Mucosa of descending colon (tissue), 3 donors: Measurements from ENCODE around the gene ABCC6. TPM values are rescaled to one million over a fixed set of nuclear protein-coding genes. Genes with fewer than 3 reads are reported as not detected.

Source experiments
- ATAC-seq: fragments of 200-7000 bp; cut with Tn5 transposase; one replicate; pipeline ENCODE4 v1.9.1; 2020; ENCODE audit warnings: mild to moderate bottlenecking, moderate library complexity
- DNase-seq, 3 donors: peaks; one replicate each; pipeline ENCODE4 v3.0.0-alpha.2; 2020
- H3K36me3 ChIP-seq: fragments of 200-600 bp; one replicate; pipeline ENCODE4 v1.8.0; 2021; ENCODE audit warnings: low read depth, mild to moderate bottlenecking
- H3K4me1 ChIP-seq: fragments of 200-600 bp; one replicate; pipeline ENCODE4 v1.8.0; 2021; ENCODE audit warnings: low read depth, mild to moderate bottlenecking
- H3K4me3 ChIP-seq: fragments of 200-600 bp; one replicate; pipeline ENCODE4 v1.8.0; 2021; ENCODE audit warnings: mild to moderate bottlenecking
- H3K9me3 ChIP-seq: fragments of 200-600 bp; one replicate; pipeline ENCODE4 v1.8.0; 2021; ENCODE audit warnings: mild to moderate bottlenecking
- CTCF ChIP-seq: fragments of 200-600 bp; IDR thresholded peaks from one replicate; pipeline ENCODE4 v1.8.0; 2022; ENCODE audit warnings: antibody characterized with exemption, mild to moderate bottlenecking
- intact Hi-C, 2 donors: fragments of 100-400 bp; cut with DNase I in 1 of 2; cut with micrococcal nuclease in 1 of 2; formaldehyde crosslinking; loops; one replicate each; pipeline versions ENCODE4 v1.11.0 to v1.11.1; 2022; cut with DNase I, micrococcal nuclease
- total RNA-seq, 3 donors: library from RNA; stranded (reverse); fragmentation: NEBNext Ultra II Directional in 2 of 3; extraction: Animal tissue kit (Norgen Biotek cat#: 25700) in 2 of 3; gene quantifications; one replicate each; pipeline versions ENCODE4 v1.2.1 to v1.2.4, GENCODE V29; 2021 to 2023
- donor health status: DM: no; HTN: no; CAD: no; lungs with moderate emphysema.
- donor health status: DM: no; HTN: no; CAD: no.
- donor health status: DM: no; HTN: yes; CAD: no.

The ABCC6 gene
- total RNA-seq, 3 donors from 2014 or later: 12.2 to 34.3 (median 26.4) TPM

GRCh38 chr16:16136588-16136987, 86.7 kb downstream of the ABCC6 start:
- DNase-seq (no peak), ATAC-seq (no peak)
- Histone ChIP-seq H3K9me3 (no peaks in the 10 kb centered on the region), H3K4me3 (no peak overlapping the region), H3K4me1 (no peaks in the 10 kb centered on the region), H3K36me3 (peaks cover 4% of the 10 kb centered on the region)
- no peak for TF ChIP-seq CTCF
- intact Hi-C loops: no loop called here

DNA sequence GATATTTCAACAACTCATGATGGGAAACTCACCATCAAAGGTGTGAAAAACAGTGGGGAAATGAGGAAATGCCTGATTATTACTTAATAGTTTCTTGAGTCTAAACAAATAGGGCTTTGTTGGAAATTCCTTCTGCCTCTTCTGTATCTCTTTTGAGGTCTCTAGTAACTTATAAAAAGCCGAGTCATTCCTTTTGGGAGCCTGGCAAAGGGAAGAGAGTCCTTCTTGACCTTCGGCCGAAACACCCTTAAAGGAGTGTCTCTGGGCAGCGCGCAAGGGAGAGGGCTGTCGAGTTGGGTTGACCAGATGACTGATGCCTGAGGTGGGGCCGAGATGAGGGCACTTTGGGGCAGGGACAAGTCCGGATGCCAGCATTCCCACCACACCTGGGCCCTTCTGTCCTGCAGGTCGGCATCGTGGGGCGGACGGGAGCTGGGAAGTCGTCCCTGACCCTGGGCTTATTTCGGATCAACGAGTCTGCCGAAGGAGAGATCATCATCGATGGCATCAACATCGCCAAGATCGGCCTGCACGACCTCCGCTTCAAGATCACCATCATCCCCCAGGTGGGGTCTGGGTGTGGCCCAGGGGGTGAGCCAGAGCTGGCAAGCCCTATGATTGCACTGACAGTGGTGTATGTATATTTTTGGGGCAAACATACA, 89.2 kb downstream of the ABCC6 start:
- DNase-seq (no peak), ATAC-seq (no peak)
- no peak for TF ChIP-seq CTCF
- no peak overlapping the region for H3K4me3 ChIP-seq
- intact Hi-C loops: no loop called here
- H3K9me3 ChIP-seq: no peaks in the 10 kb centered on the region
- peaks cover 4% of the 10 kb centered on the region for H3K36me3 ChIP-seq
- H3K4me1 ChIP-seq: no peaks in the 10 kb centered on the region

- Histone ChIP-seq H3K4me1 (no peaks in the 10 kb centered on the region), H3K36me3 (no peaks in the 10 kb centered on the region), H3K4me3 (no peak overlapping the region), H3K9me3 (no peaks in the 10 kb centered on the region)
- no peak for TF ChIP-seq CTCF
- intact Hi-C loops: no loop called here
- DNase-seq (no peak), ATAC-seq (no peak)
Observed at GRCh38 chr16:16131659-16132058, 91.6 kb downstream of the ABCC6 start.

GRCh38 chr16:16131204-16131603, 92.1 kb downstream of the ABCC6 start:
- TF ChIP-seq CTCF: no peak
- H3K4me3 ChIP-seq: no peak overlapping the region
- ATAC-seq (no peak), DNase-seq (no peak)
- H3K9me3 ChIP-seq: no peaks in the 10 kb centered on the region
- H3K4me1 ChIP-seq: no peaks in the 10 kb centered on the region
- intact Hi-C loops: no loop called here
- no peaks in the 10 kb centered on the region for H3K36me3 ChIP-seq

- no peaks in the 10 kb centered on the region for H3K9me3 ChIP-seq
- H3K36me3 ChIP-seq: no peaks in the 10 kb centered on the region
- ATAC-seq (peak; percentile 96), DNase-seq (peak in 2 of 3 donors; percentile 76 to 77)
- H3K4me3 ChIP-seq: no peak overlapping the region
- intact Hi-C loops: loop anchor here (10.0 kb wide), 1 partner anchor 253 kb away; no protein-coding TSS in a partner anchor
- TF ChIP-seq CTCF: peak; percentile 89
- H3K4me1 ChIP-seq: no peaks in the 10 kb centered on the region
Observed at GRCh38 chr16:16127469-16128116, 95.7 kb downstream of the ABCC6 start.
